ENCODE measurements around the gene MGST3.

GRCh38 chr1:165629151-165629550, 1.9 kb upstream of the MGST3 start:
- no peak for TF ChIP-seq CTCF (IDR thresholded peaks at IDR 0.05; ENCODE audit: borderline replicate concordance, extremely low read depth, low read length, poor library complexity, severe bottlenecking)
- no peak for TF ChIP-seq EZH2 (IDR thresholded peaks at IDR 0.05; ENCODE audit: borderline replicate concordance, low read depth, low read length, severe bottlenecking)

Data from DND-41 (cell line).